ENCODE data around the gene ZBTB20. TPM values are rescaled to one million over a fixed set of nuclear protein-coding genes. Genes with fewer than 3 reads are reported as not detected.

Gene ZBTB20
- polyA plus RNA-seq, 1 donor from 2014 or later, result 4.8 TPM

- TF ChIP-seq EZH2 (IDR thresholded peaks at IDR 0.05; ENCODE audit: borderline replicate concordance, insufficient read depth, low read length, poor library complexity, severe bottlenecking) (no peak), MXI1 (conservative IDR thresholded peaks at IDR 0.05; ENCODE audit: poor library complexity, severe bottlenecking) (no peak), CTCF (IDR thresholded peaks at IDR 0.05; ENCODE audit: poor library complexity, severe bottlenecking) (no peak), TAF1 (IDR thresholded peaks at IDR 0.05; ENCODE audit: low read depth) (no peak), EP300 (conservative IDR thresholded peaks at IDR 0.05; ENCODE audit: poor library complexity, severe bottlenecking) (no peak), RAD21 (conservative IDR thresholded peaks at IDR 0.05) (no peak), POLR2AphosphoS5 (IDR thresholded peaks at IDR 0.05) (no peak), SMC3 (conservative IDR thresholded peaks at IDR 0.05; ENCODE audit: poor library complexity) (no peak), REST (IDR thresholded peaks at IDR 0.05; ENCODE audit: borderline replicate concordance) (no peak)
- Histone ChIP-seq H3K9me3 (ENCODE audit: low read length) (no peaks in the 10 kb centered on the region), H3K4me3 (ENCODE audit: low read length) (no peak overlapping the region), H2AFZ (ENCODE audit: low read depth, low read length) (no peak overlapping the region), H3K27me3 (ENCODE audit: insufficient read depth, low read depth, low read length) (no peaks in the 10 kb centered on the region), H3F3A (ENCODE audit: insufficient read depth, low read length, poor library complexity, severe bottlenecking) (no peaks in the 10 kb centered on the region), H3K79me2 (replicated peaks; ENCODE audit: insufficient read depth, low read length) (no peaks in the 10 kb centered on the region), H3K36me3 (ENCODE audit: insufficient read depth, low read length) (no peaks in the 10 kb centered on the region), H3K9me2 (ENCODE audit: insufficient read depth, low read length) (no peaks in the 10 kb centered on the region), H4K20me1 (ENCODE audit: insufficient read depth) (no peaks in the 10 kb centered on the region), H3K4me2 (ENCODE audit: low read length) (no peak overlapping the region), H3K9ac (ENCODE audit: low read length) (no peak overlapping the region), H3K27ac (ENCODE audit: low read length) (no peak overlapping the region)
Observed at GRCh38 chr3:114899186-114899931, 247.7 kb downstream of the ZBTB20 start.

- H3K4me2 ChIP-seq (ENCODE audit: low read length), result no peak overlapping the region
- H3K4me3 ChIP-seq (ENCODE audit: low read length), result no peak overlapping the region
- H3K9ac ChIP-seq (ENCODE audit: low read length), result no peak overlapping the region
- H3K36me3 ChIP-seq (ENCODE audit: insufficient read depth, low read length), result no peaks in the 10 kb centered on the region
- no peaks in the 10 kb centered on the region for H3K27me3 ChIP-seq (ENCODE audit: insufficient read depth, low read depth, low read length)
- no peaks in the 10 kb centered on the region for H3K79me2 ChIP-seq (replicated peaks; ENCODE audit: insufficient read depth, low read length)
- no peaks in the 10 kb centered on the region for H3K9me3 ChIP-seq (ENCODE audit: low read length)
- no peaks in the 10 kb centered on the region for H3F3A ChIP-seq (ENCODE audit: insufficient read depth, low read length, poor library complexity, severe bottlenecking)
- H3K27ac ChIP-seq (ENCODE audit: low read length), result no peak overlapping the region
- no peak overlapping the region for H2AFZ ChIP-seq (ENCODE audit: low read depth, low read length)
- H3K9me2 ChIP-seq (ENCODE audit: insufficient read depth, low read length), result no peaks in the 10 kb centered on the region
- TF ChIP-seq SMC3 (conservative IDR thresholded peaks at IDR 0.05; ENCODE audit: poor library complexity) (no peak), REST (IDR thresholded peaks at IDR 0.05; ENCODE audit: borderline replicate concordance) (no peak), MXI1 (conservative IDR thresholded peaks at IDR 0.05; ENCODE audit: poor library complexity, severe bottlenecking) (no peak)
- no peaks in the 10 kb centered on the region for H4K20me1 ChIP-seq (ENCODE audit: insufficient read depth)
Observed at GRCh38 chr3:114896978-114897377, 250.1 kb downstream of the ZBTB20 start.

Measured in neural cell (in vitro differentiated cells).